HG02938 (cell line): ENCODE data around the gene EFTUD2.
"Not testable (repeated sequence)": the region's sequence is repeated elsewhere in the genome, so short reads cannot be mapped to it uniquely, and the experiment has no call there.

ENCODE experiments used
- ATAC-seq: cut with Tn5 transposase; IDR thresholded peaks from one replicate; pipeline ENCODE4 v1.9.1; 2021; ENCODE audit warnings: mild to moderate bottlenecking, moderate library complexity; ENCODE audit not compliant: unreplicated experiment

The EFTUD2 gene

GRCh38 chr17:44899074-44899782 is at the start of gene EFTUD2:
EFTUD2 (minus strand) TSS chr17:44899445; CDS start chr17:44894521, 4,924 bp downstream.
- peak; percentile 64 for ATAC-seq

- no peak for ATAC-seq
These were observed 49.1 kb upstream of the EFTUD2 start for GRCh38 chr17:44948315-44948795.

- peak; percentile 77 for ATAC-seq
These were observed 48.4 kb upstream of the EFTUD2 start, which contains the start of gene KIF18B for GRCh38 chr17:44947461-44948314. KIF18B (minus strand) TSS chr17:44947773; CDS start chr17:44936344, 11,429 bp downstream.

GRCh38 chr17:44945652-44946051 is 46.4 kb upstream of the EFTUD2 start:
- not testable (repeated sequence) for ATAC-seq

GRCh38 chr17:44942456-44942855 is 43.2 kb upstream of the EFTUD2 start:
- ATAC-seq, result no peak

GRCh38 chr17:44941712-44942331 is 42.6 kb upstream of the EFTUD2 start:
- no peak for ATAC-seq

- ATAC-seq, result no peak
These were observed 41.5 kb upstream of the EFTUD2 start for GRCh38 chr17:44940768-44941167.

- no peak for ATAC-seq
These were observed 41.1 kb upstream of the EFTUD2 start for GRCh38 chr17:44940317-44940716.

GRCh38 chr17:44935116-44935515 is 35.9 kb upstream of the EFTUD2 start:
- ATAC-seq, result no peak

GRCh38 chr17:44934745-44935105 is 35.5 kb upstream of the EFTUD2 start:
- ATAC-seq, result no peak

- no peak for ATAC-seq
These were observed 34.8 kb upstream of the EFTUD2 start for GRCh38 chr17:44933824-44934744.

GRCh38 chr17:44932787-44933097 is 33.5 kb upstream of the EFTUD2 start:
- no peak for ATAC-seq

- ATAC-seq, result no peak
These were observed 33.0 kb upstream of the EFTUD2 start for GRCh38 chr17:44932096-44932786.

- ATAC-seq, result no peak
These were observed 32.1 kb upstream of the EFTUD2 start for GRCh38 chr17:44931376-44931775.

- no peak for ATAC-seq
These were observed 31.4 kb upstream of the EFTUD2 start for GRCh38 chr17:44930667-44931066.

GRCh38 chr17:44928950-44929720 is 29.9 kb upstream of the EFTUD2 start:
- no peak for ATAC-seq

- ATAC-seq, result no peak
These were observed 28.9 kb upstream of the EFTUD2 start for GRCh38 chr17:44928136-44928535.

GRCh38 chr17:44927696-44928095 is 28.5 kb upstream of the EFTUD2 start:
- ATAC-seq, result no peak

GRCh38 chr17:44926821-44927525 is 27.7 kb upstream of the EFTUD2 start:
- ATAC-seq, result no peak
